GM23338 (cell line): ENCODE measurements around the gene SLC22A4. TPM values are rescaled to one million over a fixed set of nuclear protein-coding genes. Genes with fewer than 3 reads are reported as not detected.

Source experiments
- ATAC-seq: fragments of 200-7000 bp; cut with Tn5 transposase; 3 replicates; pipeline ENCODE4 v1.9.1; 2020
- DNase-seq: peaks from one replicate; pipeline ENCODE4 v3.0.0-alpha.2; 2015; ENCODE audit warnings: low spot score
- H2AFZ ChIP-seq: fragments of 200-600 bp; sonication (generic); 2 replicates; pipeline ENCODE4 v1.8.0; 2016; ENCODE audit warnings: antibody characterized with exemption, mild to moderate bottlenecking, moderate library complexity
- H3F3A ChIP-seq: fragments of 200-600 bp; sonication (generic); replicated peaks from 2 replicates; pipeline ENCODE4 v1.8.0; 2017; ENCODE audit warnings: antibody characterized with exemption, mixed run types, low read depth
- H3K27ac ChIP-seq: fragments of 200-600 bp; sonication (generic); 2 replicates; pipeline ENCODE4 v1.6.1; 2016; ENCODE audit warnings: low read depth
- H3K27me3 ChIP-seq: fragments of 200-600 bp; sonication (generic); 2 replicates; pipeline ENCODE4 v1.8.0; 2016; ENCODE audit warnings: mild to moderate bottlenecking, mixed run types, moderate library complexity; ENCODE audit not compliant: insufficient read depth
- H3K36me3 ChIP-seq: fragments of 200-600 bp; sonication (generic); 2 replicates; pipeline ENCODE4 v1.8.0; 2016; ENCODE audit warnings: mild to moderate bottlenecking; ENCODE audit not compliant: insufficient read depth
- H3K4me1 ChIP-seq: fragments of 200-600 bp; sonication (generic); 2 replicates; pipeline ENCODE4 v1.8.0; 2016; ENCODE audit warnings: mild to moderate bottlenecking, moderate library complexity; ENCODE audit not compliant: insufficient read depth
- H3K4me2 ChIP-seq: fragments of 200-600 bp; sonication (generic); 2 replicates; pipeline ENCODE4 v1.7.1; 2017; ENCODE audit warnings: mixed run types
- H3K4me3 ChIP-seq: fragments of 200-600 bp; sonication (generic); 2 replicates; pipeline ENCODE4 v1.6.1; 2016; ENCODE audit warnings: mixed run types
- H3K79me2 ChIP-seq: fragments of 200-600 bp; sonication (generic); replicated peaks from 2 replicates; pipeline ENCODE4 v1.8.0; 2017; ENCODE audit warnings: mild to moderate bottlenecking; ENCODE audit not compliant: insufficient read depth
- H3K9me2 ChIP-seq: fragments of 200-600 bp; sonication (generic); 2 replicates; pipeline ENCODE4 v1.8.0; 2017; ENCODE audit not compliant: insufficient read depth
- H4K20me1 ChIP-seq: fragments of 200-600 bp; sonication (generic); replicated peaks from 2 replicates; pipeline ENCODE4 v1.8.0; 2017; ENCODE audit warnings: mild to moderate bottlenecking; ENCODE audit not compliant: insufficient read depth
- H3K27ac Mint-ChIP-seq: 2 replicates; pipeline ENCODE4 v1.8.0; 2020; ENCODE audit warnings: inconsistent platforms, mild to moderate bottlenecking, moderate library complexity, mixed read lengths
- H3K27me3 Mint-ChIP-seq: 3 replicates; pipeline ENCODE4 v1.8.0; 2022; ENCODE audit warnings: low read depth, mild to moderate bottlenecking, moderate library complexity, mixed read lengths, inconsistent platforms; ENCODE audit not compliant: insufficient read depth, poor library complexity
- H3K36me3 Mint-ChIP-seq: 3 replicates; pipeline ENCODE4 v1.8.0; 2021; ENCODE audit warnings: low read depth, mild to moderate bottlenecking, inconsistent platforms, moderate library complexity, mixed read lengths
- H3K4me1 Mint-ChIP-seq: 3 replicates; pipeline ENCODE4 v1.8.0; 2020; ENCODE audit warnings: mild to moderate bottlenecking, inconsistent platforms, mixed read lengths
- H3K4me3 Mint-ChIP-seq: 3 replicates; pipeline ENCODE4 v1.8.0; 2021; ENCODE audit warnings: moderate library complexity, mild to moderate bottlenecking, inconsistent platforms, mixed read lengths
- H3K9me3 Mint-ChIP-seq: 3 replicates; pipeline ENCODE4 v1.8.0; 2020; ENCODE audit warnings: moderate library complexity, mild to moderate bottlenecking, inconsistent platforms, mixed read lengths
- CREB1 ChIP-seq: fragments of 250-450 bp; sonication (Bioruptor Pico); IDR thresholded peaks from 2 replicates; pipeline ENCODE4 v1.5.0; 2020; ENCODE audit warnings: low read depth, mild to moderate bottlenecking, moderate library complexity
- CTCF ChIP-seq, 2 experiments: fragments of 200-600 bp in 1 of 2; sonication (generic) in 1 of 2; conservative IDR thresholded peaks; 2 replicates each; pipeline versions ENCODE4 v1.5.1 to v1.6.1; 2016 to 2017; ENCODE audit warnings: antibody characterized with exemption in 2 of 2, low read depth in 2 of 2, mild to moderate bottlenecking in 2 of 2, moderate library complexity in 1 of 2
- ETS1 ChIP-seq: IDR thresholded peaks from 2 replicates; pipeline ENCODE4 v1.6.1; 2016; ENCODE audit warnings: antibody characterized with exemption
- EZH2 ChIP-seq: fragments of 200-600 bp; sonication (generic); IDR thresholded peaks from one replicate; pipeline ENCODE4 v1.8.0; 2017; ENCODE audit warnings: antibody characterized with exemption, mild to moderate bottlenecking, low read depth; ENCODE audit not compliant: unreplicated experiment
- EZH2phosphoT487 ChIP-seq: fragments of 200-600 bp; sonication (generic); IDR thresholded peaks from one replicate; pipeline ENCODE4 v1.8.1; 2018; ENCODE audit warnings: antibody characterized with exemption; ENCODE audit not compliant: unreplicated experiment
- JUNB ChIP-seq: IDR thresholded peaks from one replicate; pipeline ENCODE4 v1.6.1; 2016; ENCODE audit warnings: antibody characterized with exemption; ENCODE audit not compliant: unreplicated experiment
- NANOG ChIP-seq: IDR thresholded peaks from 2 replicates; pipeline ENCODE4 v1.6.1; 2016; ENCODE audit warnings: antibody characterized with exemption, borderline replicate concordance
- POLR2AphosphoS5 ChIP-seq: IDR thresholded peaks from 2 replicates; pipeline ENCODE4 v1.6.1; 2016; ENCODE audit warnings: antibody characterized with exemption, low read depth
- STAT1 ChIP-seq: IDR thresholded peaks from one replicate; pipeline ENCODE4 v1.6.1; 2016; ENCODE audit warnings: antibody characterized with exemption; ENCODE audit not compliant: unreplicated experiment
- ZNF114 ChIP-seq: fragments of 250-450 bp; sonication (Bioruptor Pico); IDR thresholded peaks from 2 replicates; pipeline ENCODE4 v1.5.0; 2020; ENCODE audit warnings: mild to moderate bottlenecking, moderate library complexity
- ZNF331 ChIP-seq: fragments of 250-450 bp; sonication (Bioruptor Pico); IDR thresholded peaks from 2 replicates; pipeline ENCODE4 v1.5.0; 2020; ENCODE audit warnings: low read depth, mild to moderate bottlenecking, moderate library complexity
- ZNF462 ChIP-seq: fragments of 250-450 bp; sonication (Bioruptor Pico); IDR thresholded peaks from 2 replicates; pipeline ENCODE4 v1.5.0; 2020; ENCODE audit warnings: mild to moderate bottlenecking, moderate library complexity
- polyA plus RNA-seq: library from polyadenylated mRNA; unstranded; fragments of >200 nt; fragmentation: Nextera tagmentation; extraction: Ambion mirVana; gene quantifications from 2 replicates; pipeline ENCODE4 v1.2.1, GENCODE V29; 2016
- total RNA-seq: library from RNA; depleted of rRNA; stranded (reverse); fragments of >200 nt; shearing (Covaris generic); gene quantifications from 2 replicates; pipeline ENCODE4 v1.2.3, GENCODE V29; 2014
- TF ChIP-seq, protein P1 (sequence below): IDR thresholded peaks from one replicate; pipeline ENCODE4 v1.6.1; 2018; ENCODE audit warnings: antibody characterized with exemption; ENCODE audit not compliant: unreplicated experiment

Gene SLC22A4
- total and polyA plus RNA-seq, 2 experiments from 2014 or later = 0.28 to 0.40 TPM

DNA sequence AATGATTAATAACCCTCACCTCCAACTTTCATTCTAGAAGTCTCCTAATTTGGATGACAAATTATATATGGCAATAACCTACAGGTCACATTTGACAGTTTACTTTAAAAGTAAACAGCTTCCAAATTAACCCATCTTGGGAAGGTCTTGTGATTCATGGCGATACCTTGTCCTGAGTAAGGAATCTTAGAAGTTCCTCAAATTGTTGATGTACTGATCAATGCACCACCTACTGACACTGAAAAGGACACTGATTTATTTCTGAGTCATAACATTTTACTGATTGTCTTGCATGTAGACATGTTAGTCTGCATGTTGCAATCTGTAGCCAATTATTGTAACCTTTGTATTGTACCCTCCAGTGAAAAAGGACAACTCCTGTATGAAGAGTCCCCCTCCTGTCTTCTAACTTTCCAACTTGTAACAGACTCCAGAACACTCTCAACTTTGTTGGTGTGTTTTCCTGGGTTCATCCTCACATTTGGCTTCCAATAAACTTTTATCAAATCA, 59.3 kb downstream of the SLC22A4 start:
- H3K9me3 Mint-ChIP-seq = peaks cover 24% of the 10 kb centered on the region
- H3K4me1 Mint-ChIP-seq = peaks cover 9% of the 10 kb centered on the region
- H3K79me2 ChIP-seq = no peaks in the 10 kb centered on the region
- H3K27ac Mint-ChIP-seq = no peak overlapping the region
- no peaks in the 10 kb centered on the region for H4K20me1 ChIP-seq
- H3K4me1 ChIP-seq = peaks cover 12% of the 10 kb centered on the region
- no peak overlapping the region for H3K4me2 ChIP-seq
- TF ChIP-seq EZH2phosphoT487 (no peak), ETS1 (no peak), STAT1 (no peak), CREB1 (CRISPR knock-in tag) (no peak), NANOG (no peak), EZH2 (no peak), POLR2AphosphoS5 (no peak), ZNF331 (CRISPR knock-in tag) (no peak), JUNB (no peak), ZNF114 (CRISPR knock-in tag) (no peak), CTCF (conservative IDR thresholded peaks at IDR 0.05; ENCODE audit: low read depth in 2 of 2) (no peak), ZNF462 (CRISPR knock-in tag) (no peak)
- TF ChIP-seq, protein P1, sequence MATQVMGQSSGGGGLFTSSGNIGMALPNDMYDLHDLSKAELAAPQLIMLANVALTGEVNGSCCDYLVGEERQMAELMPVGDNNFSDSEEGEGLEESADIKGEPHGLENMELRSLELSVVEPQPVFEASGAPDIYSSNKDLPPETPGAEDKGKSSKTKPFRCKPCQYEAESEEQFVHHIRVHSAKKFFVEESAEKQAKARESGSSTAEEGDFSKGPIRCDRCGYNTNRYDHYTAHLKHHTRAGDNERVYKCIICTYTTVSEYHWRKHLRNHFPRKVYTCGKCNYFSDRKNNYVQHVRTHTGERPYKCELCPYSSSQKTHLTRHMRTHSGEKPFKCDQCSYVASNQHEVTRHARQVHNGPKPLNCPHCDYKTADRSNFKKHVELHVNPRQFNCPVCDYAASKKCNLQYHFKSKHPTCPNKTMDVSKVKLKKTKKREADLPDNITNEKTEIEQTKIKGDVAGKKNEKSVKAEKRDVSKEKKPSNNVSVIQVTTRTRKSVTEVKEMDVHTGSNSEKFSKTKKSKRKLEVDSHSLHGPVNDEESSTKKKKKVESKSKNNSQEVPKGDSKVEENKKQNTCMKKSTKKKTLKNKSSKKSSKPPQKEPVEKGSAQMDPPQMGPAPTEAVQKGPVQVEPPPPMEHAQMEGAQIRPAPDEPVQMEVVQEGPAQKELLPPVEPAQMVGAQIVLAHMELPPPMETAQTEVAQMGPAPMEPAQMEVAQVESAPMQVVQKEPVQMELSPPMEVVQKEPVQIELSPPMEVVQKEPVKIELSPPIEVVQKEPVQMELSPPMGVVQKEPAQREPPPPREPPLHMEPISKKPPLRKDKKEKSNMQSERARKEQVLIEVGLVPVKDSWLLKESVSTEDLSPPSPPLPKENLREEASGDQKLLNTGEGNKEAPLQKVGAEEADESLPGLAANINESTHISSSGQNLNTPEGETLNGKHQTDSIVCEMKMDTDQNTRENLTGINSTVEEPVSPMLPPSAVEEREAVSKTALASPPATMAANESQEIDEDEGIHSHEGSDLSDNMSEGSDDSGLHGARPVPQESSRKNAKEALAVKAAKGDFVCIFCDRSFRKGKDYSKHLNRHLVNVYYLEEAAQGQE = no peak
- H3K27me3 Mint-ChIP-seq = peaks cover 4% of the 10 kb centered on the region
- no peaks in the 10 kb centered on the region; the same call in 1 of the 2 replicates for H3K36me3 ChIP-seq
- H3K9me2 ChIP-seq = 0 out of 2 replicates have a peak, but pooled peaks cover 10% of the 10 kb centered on the region
- H3K27ac ChIP-seq = no peak overlapping the region
- H3K36me3 Mint-ChIP-seq = peaks cover 26% of the 10 kb centered on the region
- ATAC-seq (no peak), DNase-seq (no peak)
- no peak overlapping the region for H3K4me3 ChIP-seq
- no peak overlapping the region for H2AFZ ChIP-seq
- H3K27me3 ChIP-seq = no peaks in the 10 kb centered on the region
- H3F3A ChIP-seq = no peaks in the 10 kb centered on the region
- H3K4me3 Mint-ChIP-seq = no peak overlapping the region
